ENCODE data around the gene BMPR1B. TPM values are rescaled to one million over a fixed set of nuclear protein-coding genes. Genes with fewer than 3 reads are reported as not detected.

BMPR1B gene
- total and polyA plus RNA-seq, 9 of the 15 experiments (the other 6 are each of a cell fraction or from before 2014, with no cell fraction given) = 0.01 TPM; not detected in 8

DNA sequence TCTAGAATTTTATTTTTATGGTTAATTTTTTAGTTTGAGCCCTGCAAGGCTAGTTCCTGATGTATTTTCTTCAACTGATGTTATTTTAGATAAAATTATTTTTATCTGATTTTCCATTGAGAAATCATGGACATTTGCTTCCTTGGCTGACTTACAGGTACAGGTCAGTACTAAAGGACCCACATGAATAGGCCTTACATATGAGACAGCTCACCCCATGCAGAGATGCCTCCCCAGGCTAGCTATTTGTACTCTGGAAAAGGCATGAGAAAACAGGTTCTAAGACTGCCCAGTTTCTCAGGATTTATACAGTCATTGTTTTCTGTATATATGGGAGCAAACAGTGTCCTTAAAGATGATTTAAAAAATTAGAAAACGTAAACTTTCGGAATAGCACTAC lies 255.5 kb downstream of the BMPR1B start (continued):
- TF ChIP-seq BRCA1 (IDR thresholded peaks at IDR 0.05) (no peak), BRCA1 (CRISPR knock-in tag; IDR thresholded peaks at IDR 0.05) (no peak), ETV1 (tag; conservative IDR thresholded peaks at IDR 0.05; ENCODE audit: low read depth) (no peak), ZFX (CRISPR knock-in tag; IDR thresholded peaks at IDR 0.05) (no peak), POU5F1 (IDR thresholded peaks at IDR 0.05; ENCODE audit: borderline replicate concordance, low read depth, low read length, partially characterized antibody) (no peak), RBM22 (IDR thresholded peaks at IDR 0.05; ENCODE audit: low read depth, low read length, poor library complexity, severe bottlenecking) (no peak)
- TF ChIP-seq, protein P1, sequence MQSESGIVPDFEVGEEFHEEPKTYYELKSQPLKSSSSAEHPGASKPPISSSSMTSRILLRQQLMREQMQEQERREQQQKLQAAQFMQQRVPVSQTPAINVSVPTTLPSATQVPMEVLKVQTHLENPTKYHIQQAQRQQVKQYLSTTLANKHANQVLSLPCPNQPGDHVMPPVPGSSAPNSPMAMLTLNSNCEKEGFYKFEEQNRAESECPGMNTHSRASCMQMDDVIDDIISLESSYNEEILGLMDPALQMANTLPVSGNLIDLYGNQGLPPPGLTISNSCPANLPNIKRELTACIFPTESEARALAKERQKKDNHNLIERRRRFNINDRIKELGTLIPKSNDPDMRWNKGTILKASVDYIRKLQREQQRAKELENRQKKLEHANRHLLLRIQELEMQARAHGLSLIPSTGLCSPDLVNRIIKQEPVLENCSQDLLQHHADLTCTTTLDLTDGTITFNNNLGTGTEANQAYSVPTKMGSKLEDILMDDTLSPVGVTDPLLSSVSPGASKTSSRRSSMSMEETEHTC (IDR thresholded peaks at IDR 0.05) = no peak
- TF ChIP-seq, protein P2, sequence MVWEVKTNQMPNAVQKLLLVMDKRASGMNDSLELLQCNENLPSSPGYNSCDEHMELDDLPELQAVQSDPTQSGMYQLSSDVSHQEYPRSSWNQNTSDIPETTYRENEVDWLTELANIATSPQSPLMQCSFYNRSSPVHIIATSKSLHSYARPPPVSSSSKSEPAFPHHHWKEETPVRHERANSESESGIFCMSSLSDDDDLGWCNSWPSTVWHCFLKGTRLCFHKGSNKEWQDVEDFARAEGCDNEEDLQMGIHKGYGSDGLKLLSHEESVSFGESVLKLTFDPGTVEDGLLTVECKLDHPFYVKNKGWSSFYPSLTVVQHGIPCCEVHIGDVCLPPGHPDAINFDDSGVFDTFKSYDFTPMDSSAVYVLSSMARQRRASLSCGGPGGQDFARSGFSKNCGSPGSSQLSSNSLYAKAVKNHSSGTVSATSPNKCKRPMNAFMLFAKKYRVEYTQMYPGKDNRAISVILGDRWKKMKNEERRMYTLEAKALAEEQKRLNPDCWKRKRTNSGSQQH (CRISPR knock-in tag; IDR thresholded peaks at IDR 0.05) = no peak
- TF ChIP-seq, protein P3, sequence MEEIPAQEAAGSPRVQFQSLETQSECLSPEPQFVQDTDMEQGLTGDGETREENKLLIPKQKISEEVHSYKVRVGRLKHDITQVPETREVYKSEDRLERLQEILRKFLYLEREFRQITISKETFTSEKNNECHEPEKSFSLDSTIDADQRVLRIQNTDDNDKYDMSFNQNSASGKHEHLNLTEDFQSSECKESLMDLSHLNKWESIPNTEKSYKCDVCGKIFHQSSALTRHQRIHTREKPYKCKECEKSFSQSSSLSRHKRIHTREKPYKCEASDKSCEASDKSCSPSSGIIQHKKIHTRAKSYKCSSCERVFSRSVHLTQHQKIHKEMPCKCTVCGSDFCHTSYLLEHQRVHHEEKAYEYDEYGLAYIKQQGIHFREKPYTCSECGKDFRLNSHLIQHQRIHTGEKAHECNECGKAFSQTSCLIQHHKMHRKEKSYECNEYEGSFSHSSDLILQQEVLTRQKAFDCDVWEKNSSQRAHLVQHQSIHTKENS (CRISPR knock-in tag; IDR thresholded peaks at IDR 0.05) = no peak
